ENCODE measurements around the gene MRPL33. TPM values are rescaled to one million over a fixed set of nuclear protein-coding genes. Genes with fewer than 3 reads are reported as not detected.

MRPL33 gene
- total and polyA plus RNA-seq, 2 of the 13 experiments (the other 11 are each of a cell fraction or from before 2014, with no cell fraction given), result 69.7 to 218 TPM

DNA sequence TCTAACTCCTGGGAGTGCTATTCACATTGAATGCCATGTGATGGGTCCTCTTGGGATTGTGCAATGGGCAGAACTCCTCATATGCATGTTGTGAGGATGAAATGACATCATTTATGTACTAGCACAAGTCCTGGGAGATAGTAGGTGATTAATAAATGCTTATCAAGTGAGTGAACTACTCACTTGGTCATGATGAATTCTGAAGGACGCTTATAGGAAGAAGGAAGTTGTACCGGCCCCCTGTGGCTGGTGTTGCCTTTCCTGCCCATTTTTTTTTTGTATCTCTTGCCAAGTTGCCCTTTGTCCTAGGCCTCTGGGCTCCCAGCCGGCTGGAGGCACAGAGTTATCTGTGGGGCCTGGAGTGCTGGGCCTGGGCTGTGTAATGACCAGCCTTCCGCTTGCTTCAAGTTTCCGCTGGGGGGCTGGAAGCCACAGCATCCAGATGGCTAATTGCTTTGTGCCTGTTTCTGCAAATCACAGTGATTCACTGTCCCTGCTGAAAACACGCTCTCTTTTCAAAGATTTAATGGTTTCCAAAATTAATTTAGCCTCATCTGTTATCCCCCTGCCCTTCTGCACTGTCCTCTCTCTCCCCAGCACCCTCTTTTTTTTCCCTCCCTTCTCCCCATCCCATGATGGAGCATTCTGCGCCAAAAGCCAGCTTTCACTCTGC, 33.7 kb upstream of the MRPL33 start (continued):
- TF ChIP-seq RFX1 (IDR thresholded peaks at IDR 0.05) (no peak), NFIB (CRISPR knock-in tag; IDR thresholded peaks at IDR 0.05; ENCODE audit: borderline replicate concordance) (no peak), CAMTA2 (CRISPR knock-in tag; IDR thresholded peaks at IDR 0.05; ENCODE audit: borderline replicate concordance) (no peak), GPN1 (CRISPR knock-in tag; IDR thresholded peaks at IDR 0.05; ENCODE audit: borderline replicate concordance) (no peak), ZBTB20 (CRISPR knock-in tag; IDR thresholded peaks at IDR 0.05; ENCODE audit: borderline replicate concordance, low read depth) (no peak; the same call in 1 of the 2 replicates), HMG20A (CRISPR knock-in tag; IDR thresholded peaks at IDR 0.05; ENCODE audit: borderline replicate concordance) (peak; percentile 73), REXO4 (CRISPR knock-in tag; IDR thresholded peaks at IDR 0.05; ENCODE audit: borderline replicate concordance) (no peak), ZNF468 (CRISPR knock-in tag; IDR thresholded peaks at IDR 0.05) (no peak), DNMT3B (CRISPR knock-in tag; conservative IDR thresholded peaks at IDR 0.05) (no peak), ETS1 (CRISPR knock-in tag; IDR thresholded peaks at IDR 0.05) (no peak), ZNF30 (CRISPR knock-in tag; IDR thresholded peaks at IDR 0.05) (no peak), ZNF761 (CRISPR knock-in tag; conservative IDR thresholded peaks at IDR 0.05) (no peak), ATF5 (CRISPR knock-in tag; IDR thresholded peaks at IDR 0.05; ENCODE audit: low read depth) (no peak), ZBTB21 (CRISPR knock-in tag; IDR thresholded peaks at IDR 0.05) (no peak), AKAP8 (CRISPR knock-in tag; IDR thresholded peaks at IDR 0.05) (no peak), PPARG (CRISPR knock-in tag; conservative IDR thresholded peaks at IDR 0.05) (peak; percentile 84), PRDM4 (CRISPR knock-in tag; IDR thresholded peaks at IDR 0.05; ENCODE audit: borderline replicate concordance) (no peak), ZNF563 (CRISPR knock-in tag; IDR thresholded peaks at IDR 0.05) (peak; percentile 70; the same call in 1 of the 2 replicates), ZSCAN9 (CRISPR knock-in tag; IDR thresholded peaks at IDR 0.05; ENCODE audit: borderline replicate concordance) (peak; percentile 56; the same call in 1 of the 2 replicates)
- TF ChIP-seq, protein P1, sequence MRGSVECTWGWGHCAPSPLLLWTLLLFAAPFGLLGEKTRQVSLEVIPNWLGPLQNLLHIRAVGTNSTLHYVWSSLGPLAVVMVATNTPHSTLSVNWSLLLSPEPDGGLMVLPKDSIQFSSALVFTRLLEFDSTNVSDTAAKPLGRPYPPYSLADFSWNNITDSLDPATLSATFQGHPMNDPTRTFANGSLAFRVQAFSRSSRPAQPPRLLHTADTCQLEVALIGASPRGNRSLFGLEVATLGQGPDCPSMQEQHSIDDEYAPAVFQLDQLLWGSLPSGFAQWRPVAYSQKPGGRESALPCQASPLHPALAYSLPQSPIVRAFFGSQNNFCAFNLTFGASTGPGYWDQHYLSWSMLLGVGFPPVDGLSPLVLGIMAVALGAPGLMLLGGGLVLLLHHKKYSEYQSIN (CRISPR knock-in tag; IDR thresholded peaks at IDR 0.05; ENCODE audit: borderline replicate concordance), result no peak
- TF ChIP-seq, protein P2, sequence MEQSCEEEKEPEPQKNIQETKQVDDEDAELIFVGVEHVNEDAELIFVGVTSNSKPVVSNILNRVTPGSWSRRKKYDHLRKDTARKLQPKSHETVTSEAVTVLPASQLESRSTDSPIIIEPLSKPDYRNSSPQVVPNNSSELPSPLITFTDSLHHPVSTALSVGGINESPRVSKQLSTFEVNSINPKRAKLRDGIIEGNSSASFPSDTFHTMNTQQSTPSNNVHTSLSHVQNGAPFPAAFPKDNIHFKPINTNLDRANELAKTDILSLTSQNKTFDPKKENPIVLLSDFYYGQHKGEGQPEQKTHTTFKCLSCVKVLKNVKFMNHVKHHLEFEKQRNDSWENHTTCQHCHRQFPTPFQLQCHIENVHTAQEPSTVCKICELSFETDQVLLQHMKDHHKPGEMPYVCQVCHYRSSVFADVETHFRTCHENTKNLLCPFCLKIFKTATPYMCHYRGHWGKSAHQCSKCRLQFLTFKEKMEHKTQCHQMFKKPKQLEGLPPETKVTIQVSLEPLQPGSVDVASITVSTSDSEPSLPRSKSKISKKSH (CRISPR knock-in tag; IDR thresholded peaks at IDR 0.05; ENCODE audit: borderline replicate concordance), result 0 out of 2 replicates have a peak, but pooled peaks have one; percentile 48
